GM12878 (cell line): ENCODE data around the gene CCDC9B.

Experiments
- ATF7 ChIP-seq: fragments of 450-650 bp; IDR thresholded peaks from 2 replicates; pipeline ENCODE4 v1.6.1; 2016; ENCODE audit warnings: low read depth, mild to moderate bottlenecking
- EZH2 ChIP-seq: IDR thresholded peaks from 2 replicates; pipeline ENCODE4 v1.6.1; 2012; ENCODE audit warnings: low read depth, mild to moderate bottlenecking, control low read depth, inconsistent platforms, low read length, borderline replicate concordance; ENCODE audit not compliant: control insufficient read depth
- FOXK2 ChIP-seq: fragments of 450-650 bp; IDR thresholded peaks from 2 replicates; pipeline ENCODE4 v1.6.1; 2017; ENCODE audit warnings: mild to moderate bottlenecking, moderate library complexity
- HDAC2 ChIP-seq: fragments of 200-600 bp; sonication (generic); IDR thresholded peaks from 2 replicates; pipeline ENCODE4 v1.6.1; 2017
- RBBP5 ChIP-seq: fragments of 200-600 bp; sonication (generic); conservative IDR thresholded peaks from 2 replicates; pipeline ENCODE4 v1.6.1; 2016
- SMAD1 ChIP-seq: fragments of 450-650 bp; IDR thresholded peaks from 2 replicates; pipeline ENCODE4 v1.6.1; 2018; ENCODE audit warnings: mild to moderate bottlenecking, low read depth; ENCODE audit not compliant: partially characterized antibody
- TF ChIP-seq, protein P1 (sequence below): IDR thresholded peaks from 2 replicates; pipeline ENCODE4 v1.6.1; 2012; ENCODE audit warnings: low read depth, low read length, improper control_type of control experiment
- TF ChIP-seq, protein P2 (sequence below), 3 experiments: IDR thresholded peaks in 2 of 3; conservative IDR thresholded peaks in 1 of 3; 2 replicates each; pipeline ENCODE4 v1.5.1; 2011; ENCODE audit warnings: low read depth in 3 of 3, low read length in 3 of 3, mild to moderate bottlenecking in 3 of 3, control low read depth in 2 of 3, moderate library complexity in 2 of 3, inconsistent platforms in 1 of 3, mixed read lengths in 1 of 3; ENCODE audit not compliant: control insufficient read depth in 2 of 3, insufficient read depth in 1 of 3; ENCODE audit errors: extremely low read depth in 1 of 3

DNA sequence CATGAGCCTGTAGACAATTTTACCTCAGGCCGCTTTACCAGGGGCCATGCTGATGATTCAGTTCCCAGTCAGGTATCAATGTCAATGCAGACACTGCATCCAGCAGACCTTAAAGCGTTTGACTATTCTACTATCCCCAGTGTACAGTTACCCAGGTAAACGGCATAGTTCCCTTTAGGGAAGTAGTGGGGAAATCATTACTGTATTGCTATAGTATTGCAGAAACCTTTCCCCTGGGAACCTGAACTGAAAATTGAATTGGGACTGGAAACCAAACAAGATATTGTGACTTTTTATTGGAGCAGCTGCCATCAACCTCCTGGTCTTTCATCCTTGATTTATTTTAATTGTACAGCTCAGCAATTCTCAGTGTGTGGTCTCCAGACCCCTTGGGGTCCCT lies 23.8 kb downstream of the CCDC9B start:
- TF ChIP-seq, protein P1, sequence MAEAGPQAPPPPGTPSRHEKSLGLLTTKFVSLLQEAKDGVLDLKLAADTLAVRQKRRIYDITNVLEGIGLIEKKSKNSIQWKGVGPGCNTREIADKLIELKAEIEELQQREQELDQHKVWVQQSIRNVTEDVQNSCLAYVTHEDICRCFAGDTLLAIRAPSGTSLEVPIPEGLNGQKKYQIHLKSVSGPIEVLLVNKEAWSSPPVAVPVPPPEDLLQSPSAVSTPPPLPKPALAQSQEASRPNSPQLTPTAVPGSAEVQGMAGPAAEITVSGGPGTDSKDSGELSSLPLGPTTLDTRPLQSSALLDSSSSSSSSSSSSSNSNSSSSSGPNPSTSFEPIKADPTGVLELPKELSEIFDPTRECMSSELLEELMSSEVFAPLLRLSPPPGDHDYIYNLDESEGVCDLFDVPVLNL = no peak
- TF ChIP-seq RBBP5 (no peak), EZH2 (no peak), HDAC2 (no peak), FOXK2 (no peak), ATF7 (no peak), SMAD1 (no peak)
- TF ChIP-seq, protein P2, sequence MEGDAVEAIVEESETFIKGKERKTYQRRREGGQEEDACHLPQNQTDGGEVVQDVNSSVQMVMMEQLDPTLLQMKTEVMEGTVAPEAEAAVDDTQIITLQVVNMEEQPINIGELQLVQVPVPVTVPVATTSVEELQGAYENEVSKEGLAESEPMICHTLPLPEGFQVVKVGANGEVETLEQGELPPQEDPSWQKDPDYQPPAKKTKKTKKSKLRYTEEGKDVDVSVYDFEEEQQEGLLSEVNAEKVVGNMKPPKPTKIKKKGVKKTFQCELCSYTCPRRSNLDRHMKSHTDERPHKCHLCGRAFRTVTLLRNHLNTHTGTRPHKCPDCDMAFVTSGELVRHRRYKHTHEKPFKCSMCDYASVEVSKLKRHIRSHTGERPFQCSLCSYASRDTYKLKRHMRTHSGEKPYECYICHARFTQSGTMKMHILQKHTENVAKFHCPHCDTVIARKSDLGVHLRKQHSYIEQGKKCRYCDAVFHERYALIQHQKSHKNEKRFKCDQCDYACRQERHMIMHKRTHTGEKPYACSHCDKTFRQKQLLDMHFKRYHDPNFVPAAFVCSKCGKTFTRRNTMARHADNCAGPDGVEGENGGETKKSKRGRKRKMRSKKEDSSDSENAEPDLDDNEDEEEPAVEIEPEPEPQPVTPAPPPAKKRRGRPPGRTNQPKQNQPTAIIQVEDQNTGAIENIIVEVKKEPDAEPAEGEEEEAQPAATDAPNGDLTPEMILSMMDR (IDR thresholded peaks at IDR 0.05 in 2 of 3, conservative IDR thresholded peaks at IDR 0.05 in 1 of 3; ENCODE audit: control insufficient read depth in 2 of 3, extremely low read depth in 1 of 3, insufficient read depth in 1 of 3, low read depth in 3 of 3, low read length in 3 of 3) = no peak
